ENCODE data around the gene MRPL24. TPM values are rescaled to one million over a fixed set of nuclear protein-coding genes. Genes with fewer than 3 reads are reported as not detected.

The MRPL24 gene
- total RNA-seq, 1 donor from 2014 or later, result 17.0 TPM

GRCh38 chr1:156740237-156740740 lies 599 bp downstream of the MRPL24 start:
- DNase-seq (ENCODE audit: low spot score in 2 of 2), result no peak
- intact Hi-C loops (cut with DNase I), result loop anchor here (10.0 kb wide), 1 partner anchor 615 kb away; no protein-coding TSS in a partner anchor
- H3K9me3 ChIP-seq, result no peaks in the 10 kb centered on the region
- H3K36me3 ChIP-seq, result peaks cover 42 to 58% of the 10 kb centered on the region in 2 donors
- no peaks in the 10 kb centered on the region for H3K27me3 ChIP-seq
- TF ChIP-seq CTCF (IDR thresholded peaks at IDR 0.05), result no peak
- peak overlapping the region; percentile 56 to 62 for H3K27ac ChIP-seq
- peaks cover 4 to 22% of the 10 kb centered on the region in 2 donors for H3K4me1 ChIP-seq
- H3K4me3 ChIP-seq, result peak overlapping the region; percentile 55 to 91

- H3K9me3 ChIP-seq, result no peaks in the 10 kb centered on the region
- peaks cover 40 to 48% of the 10 kb centered on the region in 2 donors for H3K36me3 ChIP-seq
- peaks cover 4 to 16% of the 10 kb centered on the region in 2 donors for H3K4me1 ChIP-seq
These were observed 2.0 kb downstream of the MRPL24 start for GRCh38 chr1:156738916-156739315.

GRCh38 chr1:156738407-156738806 lies 2.5 kb downstream of the MRPL24 start:
- no peak for DNase-seq (ENCODE audit: low spot score in 2 of 2)
- Histone ChIP-seq H3K27me3 (no peaks in the 10 kb centered on the region), H3K4me3 (no peak overlapping the region), H3K27ac (no peak overlapping the region), H3K4me1 (peaks cover 4 to 16% of the 10 kb centered on the region in 2 donors), H3K36me3 (peaks cover 37 to 48% of the 10 kb centered on the region in 2 donors), H3K9me3 (no peaks in the 10 kb centered on the region)
- intact Hi-C loops (cut with DNase I), result no loop called here
- TF ChIP-seq CTCF (IDR thresholded peaks at IDR 0.05), result no peak

More at GRCh38 chr1:156738916-156739315, 2.0 kb downstream of the MRPL24 start:
- no peaks in the 10 kb centered on the region for H3K27me3 ChIP-seq
- intact Hi-C loops (cut with DNase I), result no loop called here
- no peak overlapping the region for H3K27ac ChIP-seq
- H3K4me3 ChIP-seq, result no peak overlapping the region
- no peak for DNase-seq (ENCODE audit: low spot score in 2 of 2)
- no peak for TF ChIP-seq CTCF (IDR thresholded peaks at IDR 0.05)

- no peak overlapping the region for H3K27ac ChIP-seq
- no peaks in the 10 kb centered on the region for H3K9me3 ChIP-seq
- peaks cover 25 to 37% of the 10 kb centered on the region in 2 donors for H3K36me3 ChIP-seq
- no peak for TF ChIP-seq CTCF (IDR thresholded peaks at IDR 0.05)
- DNase-seq (ENCODE audit: low spot score in 2 of 2), result no peak
- peaks cover 0 to 4% of the 10 kb centered on the region in 2 donors for H3K4me1 ChIP-seq
- H3K27me3 ChIP-seq, result no peaks in the 10 kb centered on the region
- H3K4me3 ChIP-seq, result no peak overlapping the region
- intact Hi-C loops (cut with DNase I), result no loop called here
These were observed 6.8 kb downstream of the MRPL24 start for GRCh38 chr1:156733989-156734584.

- peak within 1 kb of the TSS; percentile 82 to 84 for H3K4me3 ChIP-seq
- peaks cover 24 to 35% of the 10 kb centered on the region in 2 donors for H3K4me1 ChIP-seq
- intact Hi-C loops (cut with DNase I), result loop anchor here (1.0 to 5.0 kb wide), 7 partner anchors 12 to 390 kb away; partner anchors contain the start of genes CCT3, CRABP2, HDGF and MRPL24
- TF ChIP-seq CTCF (IDR thresholded peaks at IDR 0.05), result no peak
- H3K9me3 ChIP-seq, result no peaks in the 10 kb centered on the region
- H3K36me3 ChIP-seq, result peaks cover 7 to 27% of the 10 kb centered on the region in 2 donors
- H3K27ac ChIP-seq, result peak within 1 kb of the TSS; percentile 95 to 97
- peak; percentile 90 to 99 for DNase-seq (ENCODE audit: low spot score in 2 of 2)
- no peaks in the 10 kb centered on the region for H3K27me3 ChIP-seq
These were observed 12.1 kb downstream of the MRPL24 start, which contains the start of gene ISG20L2 for GRCh38 chr1:156728599-156729462. TSS of gene ISG20L2 (minus strand) at chr1:156728766. CDS start at chr1:156727652, 1,114 bp downstream.

Data from ascending aorta (tissue), 2 donors.